Glomerular endothelial cell (primary cell): ENCODE data around the gene GAPDH. TPM values are rescaled to one million over a fixed set of nuclear protein-coding genes. Genes with fewer than 3 reads are reported as not detected.
"Not testable (repeated sequence)": the region's sequence is repeated elsewhere in the genome, so short reads cannot be mapped to it uniquely, and the experiment has no call there.

Experiments used
- DNase-seq: peaks from one replicate; pipeline ENCODE4 v3.0.0-alpha.2; 2011; ENCODE audit warnings: low read depth, low spot score; ENCODE audit errors: extremely low read depth
- total RNA-seq: library from RNA; depleted of rRNA; stranded (reverse); fragments of >200 nt; gene quantifications from 2 replicates; pipeline ENCODE4 v1.2.3, GENCODE V29; 2015

Gene GAPDH
- total RNA-seq, 1 donor from 2014 or later = 4,807 TPM

- not testable (repeated sequence) for DNase-seq
Observed at GRCh38 chr12:6558014-6558760, 23.9 kb downstream of the GAPDH start.

- DNase-seq = no peak
Observed at GRCh38 chr12:6559500-6559899, 25.2 kb downstream of the GAPDH start.

DNA sequence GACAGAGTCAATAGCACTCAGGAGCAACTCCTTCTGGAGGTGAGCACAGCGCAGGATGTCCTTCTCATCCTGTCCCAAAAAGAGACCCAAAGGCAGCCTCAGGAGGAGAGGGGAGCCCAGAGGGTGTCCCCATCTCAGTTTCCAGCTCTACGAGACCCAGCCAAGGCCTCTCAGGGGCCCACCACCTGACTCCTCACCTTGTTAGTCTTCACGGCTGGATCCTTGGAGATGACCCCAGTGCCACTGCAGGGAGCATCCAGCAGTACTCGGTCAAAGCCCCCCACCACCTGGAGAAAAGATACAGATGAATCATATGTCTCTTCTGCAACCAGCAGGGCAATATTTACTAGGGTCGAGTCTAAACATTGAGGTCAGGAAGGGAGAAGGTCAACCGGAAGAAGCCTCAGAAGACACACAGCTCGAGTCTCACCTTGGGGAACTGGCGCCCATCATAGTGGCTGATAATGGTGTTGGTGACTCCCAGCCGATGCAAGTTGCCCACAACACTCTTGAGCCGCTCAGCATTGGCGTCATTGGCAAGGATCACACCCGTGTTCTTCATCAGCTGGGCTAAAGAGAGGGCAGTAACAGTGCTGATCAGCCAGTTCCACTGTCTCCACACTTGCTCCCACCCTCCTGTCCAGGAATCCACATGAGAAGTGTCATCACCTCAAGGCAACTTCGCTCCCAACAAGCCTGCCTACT, 26.3 kb downstream of the GAPDH start:
- DNase-seq = no peak

DNA sequence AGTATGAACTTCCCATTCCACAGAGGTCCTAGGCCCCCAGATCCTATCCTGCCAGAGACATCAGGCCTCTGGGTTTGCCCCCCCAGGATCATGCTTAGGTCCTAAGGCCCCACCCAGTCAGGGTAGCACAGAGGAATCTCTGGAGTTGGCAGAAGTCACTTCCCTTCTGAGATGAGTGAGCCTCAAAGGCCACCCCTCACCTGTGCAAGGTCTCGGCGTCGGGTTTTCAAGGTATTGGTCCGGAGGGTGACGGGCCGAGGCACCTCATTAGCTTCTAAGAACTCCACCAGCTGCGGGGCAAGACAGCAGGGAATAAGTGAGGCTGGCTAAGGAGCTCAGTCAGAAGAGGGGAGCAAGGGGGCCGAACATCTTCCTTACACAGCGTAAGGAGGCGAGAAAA, 28.6 kb downstream of the GAPDH start:
- DNase-seq = no peak

GRCh38 chr12:6563448-6564050, 29.2 kb downstream of the GAPDH start:
- DNase-seq = no peak

GRCh38 chr12:6567112-6567670, 32.9 kb downstream of the GAPDH start:
- no peak for DNase-seq

- no peak for DNase-seq
Observed at GRCh38 chr12:6569312-6569711, 35.0 kb downstream of the GAPDH start.

DNA sequence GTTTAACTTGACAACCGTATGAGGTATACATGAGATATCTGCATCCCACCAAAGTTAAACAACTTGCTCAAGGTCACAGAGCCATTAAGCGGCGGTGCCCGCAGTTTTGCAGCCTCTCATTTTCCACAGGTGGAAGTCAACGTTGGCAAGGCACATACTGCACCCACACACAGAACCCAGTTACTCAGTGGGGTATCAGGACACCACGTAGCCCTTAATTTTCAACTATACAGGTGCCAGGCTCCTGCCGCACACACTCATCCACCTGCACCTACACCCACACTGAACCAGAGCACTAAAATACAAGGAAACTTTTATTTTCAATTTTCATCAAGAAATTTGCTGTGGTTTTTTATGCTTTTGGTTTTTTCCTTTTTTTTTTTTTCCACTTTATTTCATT, 35.5 kb downstream of the GAPDH start:
- DNase-seq = no peak

GRCh38 chr12:6570264-6570887, 36.1 kb downstream of the GAPDH start:
- no peak for DNase-seq

DNA sequence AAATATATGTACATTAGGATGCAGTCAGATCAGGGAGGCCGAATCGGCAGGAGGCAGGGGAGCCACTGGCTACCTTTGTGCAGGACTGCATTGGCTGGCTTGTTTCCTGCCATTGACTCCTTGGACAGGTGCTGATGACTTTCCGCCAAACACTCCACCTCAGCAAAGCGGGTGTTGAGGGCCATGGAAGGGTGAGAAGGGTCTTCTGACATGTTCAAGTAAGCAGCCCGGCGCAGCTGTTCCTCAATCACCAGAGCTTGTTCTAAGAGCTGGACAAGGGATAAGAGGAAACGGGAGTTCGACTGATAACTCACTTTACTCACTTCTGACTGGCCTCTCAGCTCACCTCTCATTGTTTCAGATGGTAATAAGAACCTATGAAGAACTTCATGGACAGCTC, 38.7 kb downstream of the GAPDH start:
- no peak for DNase-seq

DNA sequence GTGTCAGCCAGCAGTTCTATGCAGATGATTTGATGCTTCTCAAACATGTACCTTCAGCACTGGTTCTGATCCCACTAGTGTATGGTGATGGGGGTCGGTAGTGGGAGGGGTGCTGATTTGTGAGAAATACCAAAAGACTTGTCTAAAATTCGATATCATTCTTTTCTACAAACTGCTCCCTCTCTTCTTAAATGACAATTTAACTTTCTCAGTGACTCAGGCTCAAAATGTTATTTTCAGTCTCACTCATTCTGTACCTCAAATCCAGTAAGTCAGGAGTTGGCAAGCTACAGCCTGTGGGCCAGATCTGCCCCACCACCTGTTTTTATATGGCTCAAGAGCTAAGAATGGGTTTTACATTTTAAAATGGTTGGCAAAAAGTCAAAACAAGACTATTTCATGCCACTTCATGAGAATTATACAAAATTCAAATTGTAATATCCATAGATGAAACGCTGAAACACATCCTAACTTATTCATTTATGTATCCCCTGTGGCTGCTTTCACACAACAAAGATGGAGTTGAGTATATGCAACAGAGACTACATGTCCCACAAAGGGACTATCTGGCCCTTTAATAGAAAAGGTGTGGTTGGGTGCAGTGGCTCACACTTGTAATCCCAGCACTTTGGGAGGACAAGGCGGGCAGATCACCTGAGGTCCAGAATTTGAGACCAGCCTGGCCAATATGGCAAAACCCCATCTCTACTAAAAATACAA, 40.4 kb downstream of the GAPDH start:
- no peak for DNase-seq

DNA sequence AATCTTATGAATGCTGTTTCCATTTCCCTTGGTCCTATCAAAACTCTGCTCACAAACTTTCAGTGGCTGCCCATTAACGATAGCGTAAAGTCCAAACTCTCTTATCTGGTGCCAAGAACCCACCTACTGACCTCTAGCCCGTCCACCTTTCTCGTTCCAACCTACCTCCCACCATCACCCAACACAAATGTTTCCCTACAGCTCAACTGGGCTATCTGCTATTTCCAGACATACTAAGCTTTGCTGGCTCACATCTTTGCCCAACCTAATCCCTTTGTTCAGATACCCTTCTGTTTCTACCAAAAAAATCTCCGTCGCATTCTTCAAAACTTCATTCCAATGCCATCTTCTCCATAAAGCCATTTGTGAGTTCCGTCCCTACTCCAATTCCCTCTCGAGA, 41.3 kb downstream of the GAPDH start:
- DNase-seq = no peak

- no peak for DNase-seq
Observed at GRCh38 chr12:6582196-6582595, 47.9 kb downstream of the GAPDH start.

DNA sequence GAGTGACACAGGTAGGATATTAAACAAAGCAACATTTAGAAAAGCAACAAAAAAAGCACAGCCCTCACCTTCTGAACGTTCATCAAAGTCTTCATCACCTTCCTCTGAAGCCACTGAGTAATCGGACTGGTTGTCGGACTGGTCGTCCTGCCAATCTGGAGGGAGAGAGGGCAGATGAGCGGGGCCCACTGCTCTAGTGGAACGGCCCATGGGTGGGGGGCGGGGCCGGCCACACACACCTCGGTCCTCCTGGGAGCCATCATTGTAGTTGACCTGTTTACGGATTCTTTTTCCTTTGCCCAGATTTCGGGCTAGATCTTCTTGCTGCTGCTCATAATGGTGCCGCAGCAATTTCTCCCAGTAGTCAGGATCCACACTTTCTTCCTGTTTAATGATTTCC, 48.6 kb downstream of the GAPDH start:
- no peak for DNase-seq

GRCh38 chr12:6584293-6584692, 50.0 kb downstream of the GAPDH start:
- no peak for DNase-seq

DNA sequence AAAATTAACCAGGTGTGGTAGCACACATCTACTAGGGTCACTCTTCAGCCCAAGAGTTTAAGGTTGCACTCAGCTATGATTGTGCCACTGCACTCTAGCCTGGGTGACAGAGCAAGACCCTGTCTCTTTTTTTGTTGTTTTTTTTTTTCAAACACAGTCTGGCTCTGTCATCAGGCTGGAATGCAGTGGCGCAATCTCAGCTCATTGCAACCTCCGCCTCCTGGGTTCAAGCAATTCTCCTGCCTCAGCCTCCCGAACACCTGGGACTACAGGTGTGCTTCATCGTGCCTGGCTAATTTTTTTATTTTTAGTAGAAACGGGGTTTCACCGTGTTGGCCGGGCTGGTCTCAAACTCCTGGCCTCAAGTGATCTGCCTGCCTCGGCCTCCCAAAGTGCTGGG, 52.3 kb downstream of the GAPDH start:
- not testable (repeated sequence) for DNase-seq

Other genes starting within 250 kb of the GAPDH start
- not detected in 2 replicates for gene PLEKHG6, start 223.8 kb upstream of the GAPDH start, total RNA-seq
- gene TNFRSF1A, start 192.4 kb upstream of the GAPDH start, total RNA-seq = 204 and 214 TPM in 2 replicates
- gene SCNN1A, start 159.0 kb upstream of the GAPDH start, total RNA-seq = 0.24 TPM in 1 of 2 replicates, not detected in the other
- gene LTBR, start 150.4 kb upstream of the GAPDH start, total RNA-seq = 177 and 186 TPM in 2 replicates
- 0.53 TPM in 1 of 2 replicates, not detected in the other for gene CD27, start 89.6 kb upstream of the GAPDH start, total RNA-seq
- 32.8 and 38.7 TPM in 2 replicates for gene TAPBPL, start 82.5 kb upstream of the GAPDH start, total RNA-seq
- 1.8 and 7.2 TPM in 2 replicates for gene VAMP1, start 63.8 kb upstream of the GAPDH start, total RNA-seq
- 76.3 and 86.1 TPM in 2 replicates for gene MRPL51, start 41.3 kb upstream of the GAPDH start, total RNA-seq
- 37.3 and 45.0 TPM in 2 replicates for gene NCAPD2, start 40.4 kb upstream of the GAPDH start, total RNA-seq
- gene IFFO1, start 21.5 kb downstream of the GAPDH start, total RNA-seq = 26.7 and 30.5 TPM in 2 replicates
- 29.7 and 46.9 TPM in 2 replicates for gene NOP2, start 33.8 kb downstream of the GAPDH start, total RNA-seq
- 183 and 211 TPM in 2 replicates for gene CHD4, start 72.9 kb downstream of the GAPDH start, total RNA-seq
- 0.58 TPM in 1 of 2 replicates, not detected in the other for gene LPAR5, start 101.4 kb downstream of the GAPDH start, total RNA-seq
- 0.58 TPM in 1 of 2 replicates, not detected in the other for gene ACRBP, start 112.9 kb downstream of the GAPDH start, total RNA-seq
- 49.7 and 55.1 TPM in 2 replicates for gene ING4, start 128.6 kb downstream of the GAPDH start, total RNA-seq
- gene ZNF384, start 154.9 kb downstream of the GAPDH start, total RNA-seq = 20.1 and 30.3 TPM in 2 replicates
- gene PIANP, start 166.3 kb downstream of the GAPDH start, total RNA-seq = not detected in 2 replicates
- gene COPS7A, start 189.5 kb downstream of the GAPDH start, total RNA-seq = 58.8 and 72.9 TPM in 2 replicates
- 186 and 229 TPM in 2 replicates for gene MLF2, start 218.6 kb downstream of the GAPDH start, total RNA-seq
- gene PTMS, start 231.8 kb downstream of the GAPDH start, total RNA-seq = 240 and 281 TPM in 2 replicates
- not detected in 2 replicates for gene LAG3, start 238.0 kb downstream of the GAPDH start, total RNA-seq